ENCODE results near the gene SLC13A5.

The SLC13A5 gene

DNA sequence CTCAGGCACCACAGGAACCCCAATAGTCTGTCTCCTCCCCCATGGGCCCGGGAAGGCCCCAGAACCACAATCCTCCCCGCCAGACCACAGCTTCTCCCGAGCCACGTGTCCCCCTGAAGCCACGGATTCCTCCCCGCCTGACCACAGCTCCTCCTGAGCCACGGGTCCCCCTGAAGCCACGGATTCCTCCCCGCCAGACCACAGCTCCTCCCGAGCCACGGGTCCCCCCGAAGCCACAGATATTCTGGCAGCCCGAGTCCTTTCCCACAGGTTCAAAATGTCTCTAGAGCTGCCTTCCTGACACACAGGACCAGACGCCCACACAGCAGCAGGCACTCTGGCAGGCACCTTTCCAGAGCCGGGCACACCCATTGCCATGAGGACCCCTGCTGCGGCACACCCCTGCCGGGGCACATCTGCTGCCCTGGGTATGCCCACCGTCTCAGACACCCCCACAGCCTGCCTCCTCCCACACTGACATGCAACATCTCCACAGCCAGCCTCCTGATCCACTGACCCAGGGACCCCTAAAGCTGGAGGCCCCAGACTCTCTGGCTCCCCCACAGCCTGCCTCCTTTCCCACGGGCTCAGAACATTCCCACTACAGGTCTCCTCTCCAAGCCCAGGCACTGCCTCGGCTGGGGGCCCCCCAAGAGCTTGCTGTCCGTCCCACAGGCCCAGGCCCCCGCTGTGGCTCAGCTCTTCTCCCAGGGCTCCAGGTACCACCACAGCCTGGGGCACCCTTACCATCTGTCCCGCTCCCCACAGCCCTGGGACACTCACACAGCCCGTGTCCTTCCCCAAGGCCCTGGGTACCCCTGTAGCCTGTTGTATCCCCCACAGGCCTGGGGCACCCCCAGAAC, 74.9 kb downstream of the SLC13A5 start:
- peaks cover 40% of the 10 kb centered on the region for H3K36me3 ChIP-seq (ENCODE audit: control insufficient read depth, low read length)
- H3K9me3 ChIP-seq (ENCODE audit: control insufficient read depth, insufficient read depth, low read length): no peaks in the 10 kb centered on the region
- H3K27ac ChIP-seq (ENCODE audit: low read depth, low read length): no peak overlapping the region
- H3F3A ChIP-seq (ENCODE audit: control insufficient read depth, insufficient read depth): peaks cover 7% of the 10 kb centered on the region; the same call in 1 of the 2 replicates
- H3K4me1 ChIP-seq (ENCODE audit: control insufficient read depth, low read length): peaks cover 26% of the 10 kb centered on the region
- H3K27me3 ChIP-seq (ENCODE audit: control insufficient read depth, low read length): no peaks in the 10 kb centered on the region
- H3K9me2 ChIP-seq (replicated peaks; ENCODE audit: control insufficient read depth, low read length): no peaks in the 10 kb centered on the region
- peaks cover 10% of the 10 kb centered on the region; the same call in 1 of the 2 replicates for H4K20me1 ChIP-seq (ENCODE audit: control insufficient read depth, insufficient read depth, low read depth, low read length)
- peaks cover 54% of the 10 kb centered on the region for H3K79me2 ChIP-seq (ENCODE audit: control insufficient read depth, low read length)
- no peak for TF ChIP-seq EZH2phosphoT487 (IDR thresholded peaks at IDR 0.05; ENCODE audit: borderline replicate concordance, low read length)
- TF ChIP-seq, protein P1, sequence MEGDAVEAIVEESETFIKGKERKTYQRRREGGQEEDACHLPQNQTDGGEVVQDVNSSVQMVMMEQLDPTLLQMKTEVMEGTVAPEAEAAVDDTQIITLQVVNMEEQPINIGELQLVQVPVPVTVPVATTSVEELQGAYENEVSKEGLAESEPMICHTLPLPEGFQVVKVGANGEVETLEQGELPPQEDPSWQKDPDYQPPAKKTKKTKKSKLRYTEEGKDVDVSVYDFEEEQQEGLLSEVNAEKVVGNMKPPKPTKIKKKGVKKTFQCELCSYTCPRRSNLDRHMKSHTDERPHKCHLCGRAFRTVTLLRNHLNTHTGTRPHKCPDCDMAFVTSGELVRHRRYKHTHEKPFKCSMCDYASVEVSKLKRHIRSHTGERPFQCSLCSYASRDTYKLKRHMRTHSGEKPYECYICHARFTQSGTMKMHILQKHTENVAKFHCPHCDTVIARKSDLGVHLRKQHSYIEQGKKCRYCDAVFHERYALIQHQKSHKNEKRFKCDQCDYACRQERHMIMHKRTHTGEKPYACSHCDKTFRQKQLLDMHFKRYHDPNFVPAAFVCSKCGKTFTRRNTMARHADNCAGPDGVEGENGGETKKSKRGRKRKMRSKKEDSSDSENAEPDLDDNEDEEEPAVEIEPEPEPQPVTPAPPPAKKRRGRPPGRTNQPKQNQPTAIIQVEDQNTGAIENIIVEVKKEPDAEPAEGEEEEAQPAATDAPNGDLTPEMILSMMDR (IDR thresholded peaks at IDR 0.05; ENCODE audit: low read depth, low read length, poor library complexity, severe bottlenecking): no peak
- peak overlapping the region; percentile 98; the same call in 1 of the 2 replicates for H3K4me3 ChIP-seq (ENCODE audit: low read length)
- H3K4me2 ChIP-seq (ENCODE audit: low read length): peak overlapping the region; percentile 91

DNA sequence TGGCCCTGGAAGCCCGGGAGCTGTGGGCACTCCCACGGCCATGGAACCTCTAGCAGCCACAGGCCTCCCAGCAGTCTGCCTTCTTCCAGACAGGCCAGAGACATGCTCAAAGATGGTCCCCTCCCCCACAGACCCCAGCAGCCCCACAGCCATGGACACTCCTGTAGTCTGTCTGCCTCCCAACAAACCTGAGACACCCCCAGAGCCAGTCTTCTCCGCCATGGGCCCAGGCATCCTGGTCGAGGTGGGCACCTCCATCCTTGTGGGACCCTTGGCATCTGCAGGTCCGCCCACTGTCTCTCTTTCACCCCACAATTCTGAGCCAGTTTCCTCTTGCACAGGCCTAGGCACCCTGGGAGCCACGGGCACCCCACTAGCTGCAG, 75.7 kb downstream of the SLC13A5 start:
- TF ChIP-seq EZH2phosphoT487 (IDR thresholded peaks at IDR 0.05; ENCODE audit: borderline replicate concordance, low read length): no peak
- TF ChIP-seq, protein P1 (IDR thresholded peaks at IDR 0.05; ENCODE audit: low read depth, low read length, poor library complexity, severe bottlenecking): no peak
- peaks cover 10% of the 10 kb centered on the region; the same call in 1 of the 2 replicates for H4K20me1 ChIP-seq (ENCODE audit: control insufficient read depth, insufficient read depth, low read depth, low read length)
- peaks cover under 1% of the 10 kb centered on the region; the same call in 1 of the 2 replicates for H3F3A ChIP-seq (ENCODE audit: control insufficient read depth, insufficient read depth)
- H3K4me1 ChIP-seq (ENCODE audit: control insufficient read depth, low read length): peaks cover 20% of the 10 kb centered on the region
- peaks cover 40% of the 10 kb centered on the region for H3K36me3 ChIP-seq (ENCODE audit: control insufficient read depth, low read length)
- H3K27ac ChIP-seq (ENCODE audit: low read depth, low read length): no peak overlapping the region
- peaks cover 46% of the 10 kb centered on the region for H3K79me2 ChIP-seq (ENCODE audit: control insufficient read depth, low read length)
- no peaks in the 10 kb centered on the region for H3K9me3 ChIP-seq (ENCODE audit: control insufficient read depth, insufficient read depth, low read length)
- no peaks in the 10 kb centered on the region for H3K27me3 ChIP-seq (ENCODE audit: control insufficient read depth, low read length)
- H3K9me2 ChIP-seq (replicated peaks; ENCODE audit: control insufficient read depth, low read length): no peaks in the 10 kb centered on the region
- H3K4me3 ChIP-seq (ENCODE audit: low read length): no peak overlapping the region
- H3K4me2 ChIP-seq (ENCODE audit: low read length): no peak overlapping the region

DNA sequence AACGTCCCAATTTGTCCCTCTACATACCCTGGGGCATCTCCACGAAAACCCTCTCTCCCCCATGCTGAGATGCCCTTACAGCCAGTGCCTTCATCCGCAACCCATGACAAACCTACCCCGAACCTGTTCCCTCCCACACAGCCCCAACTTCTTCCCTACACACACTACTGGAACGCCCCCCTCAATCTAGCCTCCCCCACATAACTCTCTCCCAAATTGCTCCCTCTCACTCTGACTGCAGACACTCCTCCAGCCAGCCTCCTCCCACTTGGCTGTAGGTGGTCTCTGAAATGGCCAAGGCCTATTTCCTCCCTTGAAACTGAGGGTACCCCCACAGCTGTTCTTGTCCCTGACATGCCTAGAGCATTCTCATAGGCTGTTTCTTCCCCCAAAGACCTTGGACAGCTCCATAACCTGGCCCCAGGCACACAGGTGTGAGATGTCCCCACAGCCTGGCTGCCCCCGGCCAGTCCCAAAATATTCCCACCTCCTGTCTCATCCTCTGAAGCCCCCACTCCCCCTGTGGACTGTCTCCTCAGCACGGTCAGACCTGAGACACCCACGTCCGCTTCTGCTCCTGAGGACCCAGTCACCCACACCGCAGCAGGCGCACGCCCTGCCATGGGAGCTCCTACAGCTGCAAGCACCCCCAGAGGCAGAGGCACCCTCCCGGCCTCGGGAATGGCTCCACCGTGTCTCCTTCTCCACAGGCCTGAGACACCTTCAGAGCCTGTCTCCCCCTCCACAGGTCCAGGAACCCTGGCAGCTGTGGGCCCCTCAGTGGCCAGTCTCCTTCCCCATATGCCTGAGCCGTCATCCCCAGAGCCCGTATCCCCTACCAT, 76.3 kb downstream of the SLC13A5 start:
- Histone ChIP-seq H3K9me3 (ENCODE audit: control insufficient read depth, insufficient read depth, low read length) (no peaks in the 10 kb centered on the region), H3K4me1 (ENCODE audit: control insufficient read depth, low read length) (peaks cover 13% of the 10 kb centered on the region), H3K79me2 (ENCODE audit: control insufficient read depth, low read length) (peaks cover 40% of the 10 kb centered on the region), H3K4me2 (ENCODE audit: low read length) (no peak overlapping the region), H3K4me3 (ENCODE audit: low read length) (no peak overlapping the region), H4K20me1 (ENCODE audit: control insufficient read depth, insufficient read depth, low read depth, low read length) (0 out of 2 replicates have a peak, but pooled peaks cover 3% of the 10 kb centered on the region), H3K9me2 (replicated peaks; ENCODE audit: control insufficient read depth, low read length) (no peaks in the 10 kb centered on the region), H3F3A (ENCODE audit: control insufficient read depth, insufficient read depth) (no peaks in the 10 kb centered on the region), H3K36me3 (ENCODE audit: control insufficient read depth, low read length) (peaks cover 40% of the 10 kb centered on the region), H3K27ac (ENCODE audit: low read depth, low read length) (no peak overlapping the region), H3K27me3 (ENCODE audit: control insufficient read depth, low read length) (no peaks in the 10 kb centered on the region)
- TF ChIP-seq, protein P1 (IDR thresholded peaks at IDR 0.05; ENCODE audit: low read depth, low read length, poor library complexity, severe bottlenecking): no peak
- no peak for TF ChIP-seq EZH2phosphoT487 (IDR thresholded peaks at IDR 0.05; ENCODE audit: borderline replicate concordance, low read length)
